Gastroesophageal sphincter (tissue), 4 donors: ENCODE data around the gene TMEM245. TPM values are rescaled to one million over a fixed set of nuclear protein-coding genes. Genes with fewer than 3 reads are reported as not detected.
A peak's percentile ranks its signal among the peaks of the same experiment; 100 is the strongest.
"Not testable (repeated sequence)": the region's sequence is repeated elsewhere in the genome, so short reads cannot be mapped to it uniquely, and the experiment has no call there.

Experiments
- ATAC-seq: fragments of 150-250 bp; one replicate; pipeline ENCODE4 v1.9.1; 2016; ENCODE audit warnings: mild to moderate bottlenecking, moderate library complexity
- H3K27ac ChIP-seq, 4 donors: fragments of 200-600 bp; sonication (generic) in 3 of 4; 1 replicate in 3 of 4; 2 replicates in 1 of 4; pipeline ENCODE4 v1.5.1; 2016 to 2019
- H3K27me3 ChIP-seq: fragments of 200-600 bp; sonication (generic); one replicate; pipeline ENCODE4 v1.5.1; 2019
- H3K36me3 ChIP-seq, 2 donors: fragments of 200-600 bp; sonication (generic); one replicate each; pipeline ENCODE4 v1.5.1; 2019; ENCODE audit warnings: control low read depth in 1 of 2
- H3K4me1 ChIP-seq, 3 donors: fragments of 200-600 bp; sonication (generic); 1 replicate in 2 of 3; 2 replicates in 1 of 3; pipeline ENCODE4 v1.5.1; 2016 to 2019; ENCODE audit warnings: control low read depth in 2 of 3
- H3K4me3 ChIP-seq, 2 donors: fragments of 200-600 bp; sonication (generic); one replicate each; pipeline ENCODE4 v1.5.1; 2019; ENCODE audit warnings: mild to moderate bottlenecking in 1 of 2, moderate library complexity in 1 of 2
- H3K9me3 ChIP-seq, 3 donors: fragments of 200-600 bp; sonication (generic); one replicate each; pipeline ENCODE4 v1.5.1; 2017 to 2019; ENCODE audit warnings: control low read depth in 2 of 3
- EP300 ChIP-seq: sonication (generic); formaldehyde crosslinking; IDR thresholded peaks from one replicate; pipeline ENCODE4 v1.6.1; 2017; ENCODE audit warnings: antibody characterized with exemption, mild to moderate bottlenecking
- POLR2A ChIP-seq, 2 donors: fragments of 450-650 bp; IDR thresholded peaks; one replicate each; pipeline ENCODE4 v1.6.1; 2017; ENCODE audit warnings: antibody characterized with exemption in 2 of 2, mild to moderate bottlenecking in 2 of 2, moderate library complexity in 1 of 2
- POLR2AphosphoS5 ChIP-seq: sonication (generic); formaldehyde crosslinking; IDR thresholded peaks from one replicate; pipeline ENCODE4 v1.6.1; 2017; ENCODE audit warnings: antibody characterized with exemption
- WGBS, 2 donors: methylation state at CpG; one replicate each; pipeline ENCODE4 v1.1.5; 2018; ENCODE audit warnings: low coverage in 1 of 2; 5-methylcytosine and 5-hydroxymethylcytosine counted together
- total RNA-seq, 4 donors: library from RNA; depleted of rRNA; stranded (reverse); fragments of >200 nt; gene quantifications; one replicate each; pipeline ENCODE4 v1.1.0, GENCODE V29; 2016
- TF ChIP-seq, protein P1 (sequence below), 4 experiments: fragments of 200-600 bp in 2 of 4; fragments of 450-650 bp in 2 of 4; sonication (generic) in 1 of 4; IDR thresholded peaks; one replicate each; pipeline ENCODE4 v1.5.1; 2017 to 2019; ENCODE audit warnings: antibody characterized with exemption in 4 of 4, mild to moderate bottlenecking in 2 of 4, moderate library complexity in 2 of 4

TMEM245 gene
- total RNA-seq, 4 donors from 2014 or later = 130 to 180 (median 142) TPM

DNA sequence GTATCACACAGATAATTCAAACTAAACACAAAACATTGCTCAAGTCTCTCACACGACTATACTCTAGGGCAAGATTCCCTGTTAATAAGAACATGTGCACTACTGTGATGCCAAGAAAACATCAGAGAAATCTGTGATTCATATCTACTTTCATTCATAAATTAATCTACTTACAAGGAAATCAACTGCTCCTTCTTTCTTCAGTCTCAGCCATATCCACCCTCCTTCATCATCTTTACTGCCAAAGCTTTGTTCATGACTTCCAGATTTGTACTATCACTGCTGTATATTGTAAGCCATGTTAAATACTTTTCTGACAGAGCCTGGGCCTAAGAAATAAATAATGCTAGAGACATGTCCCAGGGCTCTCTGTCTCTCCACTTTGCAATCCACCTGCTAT, 141.5 kb downstream of the TMEM245 start:
- TF ChIP-seq POLR2AphosphoS5 (peak; percentile 21), EP300 (no peak)
- TF ChIP-seq, protein P1, sequence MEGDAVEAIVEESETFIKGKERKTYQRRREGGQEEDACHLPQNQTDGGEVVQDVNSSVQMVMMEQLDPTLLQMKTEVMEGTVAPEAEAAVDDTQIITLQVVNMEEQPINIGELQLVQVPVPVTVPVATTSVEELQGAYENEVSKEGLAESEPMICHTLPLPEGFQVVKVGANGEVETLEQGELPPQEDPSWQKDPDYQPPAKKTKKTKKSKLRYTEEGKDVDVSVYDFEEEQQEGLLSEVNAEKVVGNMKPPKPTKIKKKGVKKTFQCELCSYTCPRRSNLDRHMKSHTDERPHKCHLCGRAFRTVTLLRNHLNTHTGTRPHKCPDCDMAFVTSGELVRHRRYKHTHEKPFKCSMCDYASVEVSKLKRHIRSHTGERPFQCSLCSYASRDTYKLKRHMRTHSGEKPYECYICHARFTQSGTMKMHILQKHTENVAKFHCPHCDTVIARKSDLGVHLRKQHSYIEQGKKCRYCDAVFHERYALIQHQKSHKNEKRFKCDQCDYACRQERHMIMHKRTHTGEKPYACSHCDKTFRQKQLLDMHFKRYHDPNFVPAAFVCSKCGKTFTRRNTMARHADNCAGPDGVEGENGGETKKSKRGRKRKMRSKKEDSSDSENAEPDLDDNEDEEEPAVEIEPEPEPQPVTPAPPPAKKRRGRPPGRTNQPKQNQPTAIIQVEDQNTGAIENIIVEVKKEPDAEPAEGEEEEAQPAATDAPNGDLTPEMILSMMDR (IDR thresholded peaks at IDR 0.05) = no peak
- peak overlapping the region in 2 of 4 donors; percentile 34 to 50 for H3K27ac ChIP-seq
- H3K4me3 ChIP-seq = no peak overlapping the region
- peak; percentile 25 for ATAC-seq
- no peaks in the 10 kb centered on the region for H3K27me3 ChIP-seq
- 0 to 19% methylated on average over 1 of the region's 1 CpG for WGBS, 2 donors
- peaks cover 0 to 33% (median 0%) of the 10 kb centered on the region in 3 donors for H3K4me1 ChIP-seq
- no peaks in the 10 kb centered on the region for H3K9me3 ChIP-seq
- H3K36me3 ChIP-seq = peaks cover 0 to 54% of the 10 kb centered on the region in 2 donors

DNA sequence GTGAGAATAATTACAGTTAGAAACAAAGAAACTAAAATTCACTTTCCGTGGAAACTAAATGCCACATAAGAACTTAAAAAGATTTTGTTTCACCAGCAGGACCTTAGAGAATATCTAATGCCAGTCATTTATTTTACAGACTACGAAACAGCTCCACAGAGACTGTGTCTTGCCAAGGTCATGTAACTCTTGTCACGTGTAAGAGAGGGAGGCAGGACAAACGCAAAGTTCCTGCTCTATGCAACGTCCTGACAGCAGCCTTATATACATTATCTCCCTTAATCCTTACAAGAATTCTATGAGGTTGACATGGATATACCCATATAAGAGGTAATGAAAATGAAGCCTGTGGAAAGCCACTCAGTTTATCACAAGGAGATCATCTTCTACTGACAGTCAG, 145.9 kb downstream of the TMEM245 start:
- no peaks in the 10 kb centered on the region for H3K9me3 ChIP-seq
- H3K4me1 ChIP-seq = peaks cover 0 to 44% (median 3%) of the 10 kb centered on the region in 3 donors
- TF ChIP-seq, protein P1 (IDR thresholded peaks at IDR 0.05) = no peak
- TF ChIP-seq POLR2AphosphoS5 = no peak
- TF ChIP-seq EP300 = no peak
- no peak for TF ChIP-seq POLR2A (IDR thresholded peaks at IDR 0.05)
- H3K36me3 ChIP-seq = peaks cover 0 to 22% of the 10 kb centered on the region in 2 donors
- 26 to 38% methylated on average over 5 of the region's 5 CpGs for WGBS, 2 donors
- H3K27ac ChIP-seq = peak overlapping the region in 1 of 4 donors; percentile 13
- H3K4me3 ChIP-seq = no peak overlapping the region
- ATAC-seq = no peak
- no peaks in the 10 kb centered on the region for H3K27me3 ChIP-seq

DNA sequence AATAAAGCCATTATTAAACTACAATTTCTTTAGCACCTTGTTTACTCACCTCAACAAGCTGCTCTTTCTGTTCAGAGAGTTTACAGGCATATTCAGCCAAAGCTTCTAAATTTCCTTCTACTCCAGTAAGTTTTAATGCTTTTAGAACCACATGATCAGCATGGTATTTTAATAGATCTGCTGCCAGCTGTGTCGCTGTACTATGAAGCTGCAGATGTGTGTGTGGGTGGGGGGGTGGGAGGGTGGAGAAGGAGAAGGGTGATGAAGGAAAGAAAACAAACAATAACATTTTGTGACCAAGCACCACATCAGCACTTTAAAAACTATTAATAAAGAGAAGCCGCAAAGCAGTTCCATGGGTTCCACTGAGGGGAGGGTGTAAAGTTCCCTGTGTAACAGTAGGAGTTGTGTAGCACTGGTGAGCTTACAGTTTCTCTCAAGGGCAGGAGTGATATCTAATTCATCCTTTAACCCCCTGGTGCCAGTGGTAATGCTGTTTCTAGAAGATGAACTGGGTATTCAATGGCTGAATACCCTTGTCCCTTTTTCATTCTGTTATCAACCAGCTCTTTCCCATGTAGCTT, 147.0 kb downstream of the TMEM245 start:
- Histone ChIP-seq H3K27ac (peak overlapping the region in 2 of 4 donors; percentile 29 to 52), H3K4me3 (no peak overlapping the region), H3K4me1 (peaks cover 0 to 40% (median 7%) of the 10 kb centered on the region in 3 donors), H3K9me3 (no peaks in the 10 kb centered on the region), H3K27me3 (no peaks in the 10 kb centered on the region), H3K36me3 (peaks cover 0 to 16% of the 10 kb centered on the region in 2 donors)
- TF ChIP-seq, protein P1 (IDR thresholded peaks at IDR 0.05) = no peak
- TF ChIP-seq EP300 (no peak), POLR2A (IDR thresholded peaks at IDR 0.05) (no peak), POLR2AphosphoS5 (no peak)
- ATAC-seq = no peak
- WGBS, 2 donors = 15 to 36% methylated on average over 2 of the region's 2 CpGs

DNA sequence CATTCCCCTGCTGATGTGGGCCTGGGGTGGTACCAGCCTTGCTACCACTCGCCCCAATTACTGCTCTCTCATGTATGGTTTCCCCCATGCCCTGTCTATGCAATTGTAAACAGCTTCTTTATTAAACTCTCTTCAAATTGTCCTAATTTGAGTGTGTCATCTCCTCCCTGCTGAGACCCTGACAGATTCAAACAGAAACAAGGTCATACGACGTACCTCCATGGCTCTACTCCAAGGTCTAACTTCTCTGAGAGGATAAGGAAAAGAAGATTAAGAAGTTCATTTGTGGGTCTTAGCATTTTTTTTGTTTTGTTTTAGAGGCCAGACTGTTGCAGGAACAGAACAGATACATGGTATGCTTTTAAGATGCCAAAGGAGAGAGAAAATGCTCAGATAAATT, 147.6 kb downstream of the TMEM245 start:
- 54 to 67% methylated on average over 3 of the region's 3 CpGs for WGBS, 2 donors
- no peak for ATAC-seq
- H3K27me3 ChIP-seq = no peaks in the 10 kb centered on the region
- peaks cover 0 to 42% (median 9%) of the 10 kb centered on the region in 3 donors for H3K4me1 ChIP-seq
- peak overlapping the region in 2 of 4 donors; percentile 29 to 52 for H3K27ac ChIP-seq
- H3K36me3 ChIP-seq = peaks cover 0 to 16% of the 10 kb centered on the region in 2 donors
- TF ChIP-seq POLR2AphosphoS5 (no peak), EP300 (no peak), POLR2A (IDR thresholded peaks at IDR 0.05) (no peak)
- TF ChIP-seq, protein P1 (IDR thresholded peaks at IDR 0.05) = no peak
- no peaks in the 10 kb centered on the region for H3K9me3 ChIP-seq
- no peak overlapping the region for H3K4me3 ChIP-seq

DNA sequence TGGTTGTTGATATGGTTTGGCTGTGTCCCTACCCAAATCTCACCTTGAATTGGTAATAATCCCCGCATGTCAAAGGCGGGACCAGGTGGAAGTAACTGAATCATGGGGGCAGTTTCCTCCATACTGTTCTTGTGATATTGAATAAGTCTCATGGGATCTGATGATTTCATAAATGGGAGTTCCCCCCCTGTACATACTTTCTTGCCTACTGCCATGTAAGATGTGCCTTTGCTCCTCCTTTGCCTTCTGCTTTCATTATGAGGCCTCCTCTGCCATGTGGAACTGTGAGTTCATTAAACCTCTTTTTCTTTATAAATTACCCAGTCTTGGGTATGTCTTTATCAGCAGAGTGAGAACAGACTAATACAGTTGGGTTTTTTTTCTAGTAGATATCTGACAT, 148.4 kb downstream of the TMEM245 start:
- H3K27ac ChIP-seq, H3K9me3 ChIP-seq, ATAC-seq, H3K27me3 ChIP-seq, H3K4me3 ChIP-seq: not testable (repeated sequence)
- 80 to 100% methylated on average over 1 to 2 of the region's 2 CpGs for WGBS, 2 donors
- peaks cover 0 to 13% of the 10 kb centered on the region in 2 donors for H3K36me3 ChIP-seq
- H3K4me1 ChIP-seq = peaks cover 0 to 42% (median 9%) of the 10 kb centered on the region in 3 donors
